HG02840 (cell line): ENCODE measurements around the gene FOXD4L3.
"Not testable (repeated sequence)": the region's sequence is repeated elsewhere in the genome, so short reads cannot be mapped to it uniquely, and the experiment has no call there.

Experiments used
- ATAC-seq: cut with Tn5 transposase; IDR thresholded peaks from one replicate; pipeline ENCODE4 v1.9.1; 2021; ENCODE audit warnings: mild to moderate bottlenecking, moderate library complexity, moderate number of reproducible peaks; ENCODE audit not compliant: unreplicated experiment, low FRiP score

Gene FOXD4L3

GRCh38 chr9:68302567-68302966, at the start of gene FOXD4L3:
FOXD4L3 (plus strand) TSS chr9:68302867; CDS start chr9:68302952, 85 bp downstream.
- not testable (repeated sequence) for ATAC-seq

GRCh38 chr9:68281041-68281440, 21.6 kb upstream of the FOXD4L3 start:
- ATAC-seq: not testable (repeated sequence)

GRCh38 chr9:68303771-68304170, 1.1 kb downstream of the FOXD4L3 start:
- not testable (repeated sequence) for ATAC-seq

- ATAC-seq: not testable (repeated sequence)
Measured at GRCh38 chr9:68304212-68304611, 1.5 kb downstream of the FOXD4L3 start.

- not testable (repeated sequence) for ATAC-seq
Measured at GRCh38 chr9:68304777-68305176, 2.1 kb downstream of the FOXD4L3 start.

- ATAC-seq: not testable (repeated sequence)
Measured at GRCh38 chr9:68305680-68306285, 3.1 kb downstream of the FOXD4L3 start.

- ATAC-seq: not testable (repeated sequence)
Measured at GRCh38 chr9:68306391-68306964, 3.8 kb downstream of the FOXD4L3 start.

- not testable (repeated sequence) for ATAC-seq
Measured at GRCh38 chr9:68307127-68307526, 4.5 kb downstream of the FOXD4L3 start.

GRCh38 chr9:68307654-68308053, 5.0 kb downstream of the FOXD4L3 start:
- not testable (repeated sequence) for ATAC-seq

- ATAC-seq: not testable (repeated sequence)
Measured at GRCh38 chr9:68311208-68311607, 8.5 kb downstream of the FOXD4L3 start.

GRCh38 chr9:68318209-68318608, 15.5 kb downstream of the FOXD4L3 start:
- not testable (repeated sequence) for ATAC-seq

- ATAC-seq: not testable (repeated sequence)
Measured at GRCh38 chr9:68323749-68324148, 21.1 kb downstream of the FOXD4L3 start.

GRCh38 chr9:68324518-68324917, 21.9 kb downstream of the FOXD4L3 start:
- ATAC-seq: not testable (repeated sequence)

GRCh38 chr9:68329106-68329505, 26.4 kb downstream of the FOXD4L3 start:
- ATAC-seq: not testable (repeated sequence)

GRCh38 chr9:68330531-68331173, 28.0 kb downstream of the FOXD4L3 start:
- ATAC-seq: not testable (repeated sequence)

GRCh38 chr9:68332122-68332521, 29.5 kb downstream of the FOXD4L3 start:
- not testable (repeated sequence) for ATAC-seq

- ATAC-seq: not testable (repeated sequence)
Measured at GRCh38 chr9:68335935-68336334, 33.3 kb downstream of the FOXD4L3 start.

GRCh38 chr9:68336639-68337339, 34.1 kb downstream of the FOXD4L3 start:
- ATAC-seq: not testable (repeated sequence)

- ATAC-seq: not testable (repeated sequence)
Measured at GRCh38 chr9:68338000-68338399, 35.3 kb downstream of the FOXD4L3 start.

- ATAC-seq: peak; percentile 81
Measured at GRCh38 chr9:68342265-68343025, 39.8 kb downstream of the FOXD4L3 start.
